IMR-90 (cell line): ENCODE measurements around the gene CDR2L.

Source experiments
- MXI1 ChIP-seq: IDR thresholded peaks from 2 replicates; pipeline ENCODE4 v1.6.1; 2012; ENCODE audit warnings: low read depth, mild to moderate bottlenecking, low read length, moderate library complexity, borderline replicate concordance
- TF ChIP-seq, protein P1 (sequence below): conservative IDR thresholded peaks from 2 replicates; pipeline ENCODE4 v1.5.1; 2012; ENCODE audit warnings: mild to moderate bottlenecking, low read depth, low read length, improper control_type of control experiment

DNA sequence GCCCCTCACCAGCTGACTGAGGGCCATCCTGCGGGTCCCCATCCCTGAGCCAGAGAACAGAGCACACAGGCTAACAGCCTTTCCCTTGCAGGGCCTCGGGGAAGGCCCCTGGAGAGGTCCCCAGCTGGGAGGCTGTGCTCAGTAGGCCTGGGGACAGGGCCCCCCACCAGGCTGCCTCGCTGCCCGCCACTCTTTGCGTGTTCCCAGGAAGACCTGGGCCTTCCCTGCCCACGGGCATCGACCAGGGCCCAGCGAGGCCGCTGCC, 15.7 kb upstream of the CDR2L start:
- TF ChIP-seq, protein P1, sequence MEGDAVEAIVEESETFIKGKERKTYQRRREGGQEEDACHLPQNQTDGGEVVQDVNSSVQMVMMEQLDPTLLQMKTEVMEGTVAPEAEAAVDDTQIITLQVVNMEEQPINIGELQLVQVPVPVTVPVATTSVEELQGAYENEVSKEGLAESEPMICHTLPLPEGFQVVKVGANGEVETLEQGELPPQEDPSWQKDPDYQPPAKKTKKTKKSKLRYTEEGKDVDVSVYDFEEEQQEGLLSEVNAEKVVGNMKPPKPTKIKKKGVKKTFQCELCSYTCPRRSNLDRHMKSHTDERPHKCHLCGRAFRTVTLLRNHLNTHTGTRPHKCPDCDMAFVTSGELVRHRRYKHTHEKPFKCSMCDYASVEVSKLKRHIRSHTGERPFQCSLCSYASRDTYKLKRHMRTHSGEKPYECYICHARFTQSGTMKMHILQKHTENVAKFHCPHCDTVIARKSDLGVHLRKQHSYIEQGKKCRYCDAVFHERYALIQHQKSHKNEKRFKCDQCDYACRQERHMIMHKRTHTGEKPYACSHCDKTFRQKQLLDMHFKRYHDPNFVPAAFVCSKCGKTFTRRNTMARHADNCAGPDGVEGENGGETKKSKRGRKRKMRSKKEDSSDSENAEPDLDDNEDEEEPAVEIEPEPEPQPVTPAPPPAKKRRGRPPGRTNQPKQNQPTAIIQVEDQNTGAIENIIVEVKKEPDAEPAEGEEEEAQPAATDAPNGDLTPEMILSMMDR: no peak
- TF ChIP-seq MXI1: no peak
